ENCODE results near the gene E2F2.

GRCh38 chr1:23521588-23521987 lies 9.4 kb downstream of the E2F2 start:
- TF ChIP-seq, protein P1, sequence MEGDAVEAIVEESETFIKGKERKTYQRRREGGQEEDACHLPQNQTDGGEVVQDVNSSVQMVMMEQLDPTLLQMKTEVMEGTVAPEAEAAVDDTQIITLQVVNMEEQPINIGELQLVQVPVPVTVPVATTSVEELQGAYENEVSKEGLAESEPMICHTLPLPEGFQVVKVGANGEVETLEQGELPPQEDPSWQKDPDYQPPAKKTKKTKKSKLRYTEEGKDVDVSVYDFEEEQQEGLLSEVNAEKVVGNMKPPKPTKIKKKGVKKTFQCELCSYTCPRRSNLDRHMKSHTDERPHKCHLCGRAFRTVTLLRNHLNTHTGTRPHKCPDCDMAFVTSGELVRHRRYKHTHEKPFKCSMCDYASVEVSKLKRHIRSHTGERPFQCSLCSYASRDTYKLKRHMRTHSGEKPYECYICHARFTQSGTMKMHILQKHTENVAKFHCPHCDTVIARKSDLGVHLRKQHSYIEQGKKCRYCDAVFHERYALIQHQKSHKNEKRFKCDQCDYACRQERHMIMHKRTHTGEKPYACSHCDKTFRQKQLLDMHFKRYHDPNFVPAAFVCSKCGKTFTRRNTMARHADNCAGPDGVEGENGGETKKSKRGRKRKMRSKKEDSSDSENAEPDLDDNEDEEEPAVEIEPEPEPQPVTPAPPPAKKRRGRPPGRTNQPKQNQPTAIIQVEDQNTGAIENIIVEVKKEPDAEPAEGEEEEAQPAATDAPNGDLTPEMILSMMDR (conservative IDR thresholded peaks at IDR 0.05; ENCODE audit: low read depth, low read length), result no peak
- no peak for TF ChIP-seq RFX5 (IDR thresholded peaks at IDR 0.05; ENCODE audit: low read depth, low read length)
- TF ChIP-seq BHLHE40 (IDR thresholded peaks at IDR 0.05; ENCODE audit: low read depth, low read length), result no peak
- TF ChIP-seq RAD21 (IDR thresholded peaks at IDR 0.05; ENCODE audit: low read length), result no peak
- no peak for TF ChIP-seq POLR2A (IDR thresholded peaks at IDR 0.05; ENCODE audit: low read depth, low read length)
- TF ChIP-seq USF2 (IDR thresholded peaks at IDR 0.05; ENCODE audit: low read depth, low read length), result no peak
- TF ChIP-seq ELK1 (IDR thresholded peaks at IDR 0.05; ENCODE audit: borderline replicate concordance, low read depth, low read length), result no peak
- no peak for TF ChIP-seq CHD1 (IDR thresholded peaks at IDR 0.05; ENCODE audit: low read depth, low read length)
- TF ChIP-seq MAZ (IDR thresholded peaks at IDR 0.05; ENCODE audit: borderline replicate concordance, low read depth, low read length), result no peak
- no peak for TF ChIP-seq MXI1 (IDR thresholded peaks at IDR 0.05; ENCODE audit: borderline replicate concordance, low read depth, low read length)

All from IMR-90 (cell line).